HFFc6 (cell line): ENCODE measurements around the gene CHRM5. TPM values are rescaled to one million over a fixed set of nuclear protein-coding genes. Genes with fewer than 3 reads are reported as not detected.

Experiments
- DNase-seq: peaks from one replicate; pipeline ENCODE4 v3.0.0-alpha.2; 2018
- H3K27ac Mint-ChIP-seq: 2 replicates; pipeline ENCODE4 v1.8.0; 2020; ENCODE audit warnings: mild to moderate bottlenecking, mixed read lengths
- H3K27me3 Mint-ChIP-seq: 2 replicates; pipeline ENCODE4 v1.8.0; 2021; ENCODE audit warnings: mild to moderate bottlenecking, moderate library complexity, mixed read lengths; ENCODE audit not compliant: insufficient read depth
- H3K36me3 Mint-ChIP-seq: 2 replicates; pipeline ENCODE4 v1.8.0; 2021; ENCODE audit warnings: low read depth, mixed read lengths
- H3K4me1 Mint-ChIP-seq: 2 replicates; pipeline ENCODE4 v1.8.0; 2020; ENCODE audit warnings: low read depth, mixed read lengths
- H3K4me3 Mint-ChIP-seq: 2 replicates; pipeline ENCODE4 v1.8.0; 2020; ENCODE audit warnings: mild to moderate bottlenecking, moderate library complexity, mixed read lengths
- H3K9me3 Mint-ChIP-seq: 2 replicates; pipeline ENCODE4 v1.8.0; 2020; ENCODE audit warnings: mild to moderate bottlenecking, mixed read lengths
- total RNA-seq, 6 experiments: library from RNA; stranded (reverse); fragmentation: NEBNext Ultra II Directional; extraction: Animal tissue kit (Norgen Biotek cat#: 25700); gene quantifications; 2 replicates in 1 of 6; 3 replicates in 5 of 6; pipeline ENCODE4 v1.2.3, GENCODE V29; 2021
- TF ChIP-seq, protein P1 (sequence below): fragments of 200-600 bp; sonication (generic); IDR thresholded peaks from 2 replicates; pipeline ENCODE4 v1.5.0; 2021; ENCODE audit warnings: antibody characterized with exemption, mild to moderate bottlenecking

The CHRM5 gene
- total RNA-seq, 6 experiments from 2014 or later, result 0.10 TPM; not detected in 5

DNA sequence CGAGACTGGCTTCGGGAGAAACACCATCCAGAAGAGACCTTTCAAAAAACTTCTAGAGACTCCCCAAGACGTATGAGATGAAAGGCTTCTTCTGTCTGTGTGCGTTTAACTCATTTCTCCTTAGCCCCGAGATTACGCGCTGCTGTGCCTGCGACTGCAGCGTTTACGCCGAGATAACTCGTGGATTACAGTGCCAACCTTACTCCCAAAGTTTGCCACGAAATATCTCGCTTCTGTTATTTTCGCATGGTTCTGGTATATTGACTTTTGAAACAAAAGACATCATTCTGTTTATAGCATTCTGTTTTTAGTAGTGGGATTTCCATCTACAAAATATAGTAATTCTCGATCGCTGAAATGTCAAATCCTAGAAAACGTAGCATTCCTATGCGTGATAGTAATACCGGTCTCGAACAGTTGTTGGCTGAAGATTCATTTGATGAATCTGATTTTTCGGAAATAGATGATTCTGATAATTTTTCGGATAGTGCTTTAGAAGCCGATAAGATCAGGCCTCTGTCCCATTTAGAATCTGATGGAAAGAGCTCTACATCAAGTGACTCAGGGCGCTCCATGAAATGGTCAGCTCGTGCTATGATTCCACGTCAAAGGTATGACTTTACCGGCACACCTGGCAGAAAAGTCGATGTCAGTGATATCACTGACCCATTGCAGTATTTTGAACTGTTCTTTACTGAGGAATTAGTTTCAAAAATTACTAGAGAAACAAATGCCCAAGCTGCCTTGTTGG is 134.1 kb downstream of the CHRM5 start:
- DNase-seq, result no peak
- Mint-ChIP-seq H3K27ac (peak overlapping the region; percentile 99), H3K9me3 (no peaks in the 10 kb centered on the region), H3K27me3 (peaks cover 2% of the 10 kb centered on the region), H3K4me1 (peaks cover 35% of the 10 kb centered on the region), H3K4me3 (peak overlapping the region; percentile 100), H3K36me3 (peaks cover 12% of the 10 kb centered on the region; the same call in 1 of the 2 replicates)
- TF ChIP-seq, protein P1, sequence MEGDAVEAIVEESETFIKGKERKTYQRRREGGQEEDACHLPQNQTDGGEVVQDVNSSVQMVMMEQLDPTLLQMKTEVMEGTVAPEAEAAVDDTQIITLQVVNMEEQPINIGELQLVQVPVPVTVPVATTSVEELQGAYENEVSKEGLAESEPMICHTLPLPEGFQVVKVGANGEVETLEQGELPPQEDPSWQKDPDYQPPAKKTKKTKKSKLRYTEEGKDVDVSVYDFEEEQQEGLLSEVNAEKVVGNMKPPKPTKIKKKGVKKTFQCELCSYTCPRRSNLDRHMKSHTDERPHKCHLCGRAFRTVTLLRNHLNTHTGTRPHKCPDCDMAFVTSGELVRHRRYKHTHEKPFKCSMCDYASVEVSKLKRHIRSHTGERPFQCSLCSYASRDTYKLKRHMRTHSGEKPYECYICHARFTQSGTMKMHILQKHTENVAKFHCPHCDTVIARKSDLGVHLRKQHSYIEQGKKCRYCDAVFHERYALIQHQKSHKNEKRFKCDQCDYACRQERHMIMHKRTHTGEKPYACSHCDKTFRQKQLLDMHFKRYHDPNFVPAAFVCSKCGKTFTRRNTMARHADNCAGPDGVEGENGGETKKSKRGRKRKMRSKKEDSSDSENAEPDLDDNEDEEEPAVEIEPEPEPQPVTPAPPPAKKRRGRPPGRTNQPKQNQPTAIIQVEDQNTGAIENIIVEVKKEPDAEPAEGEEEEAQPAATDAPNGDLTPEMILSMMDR, result no peak

DNA sequence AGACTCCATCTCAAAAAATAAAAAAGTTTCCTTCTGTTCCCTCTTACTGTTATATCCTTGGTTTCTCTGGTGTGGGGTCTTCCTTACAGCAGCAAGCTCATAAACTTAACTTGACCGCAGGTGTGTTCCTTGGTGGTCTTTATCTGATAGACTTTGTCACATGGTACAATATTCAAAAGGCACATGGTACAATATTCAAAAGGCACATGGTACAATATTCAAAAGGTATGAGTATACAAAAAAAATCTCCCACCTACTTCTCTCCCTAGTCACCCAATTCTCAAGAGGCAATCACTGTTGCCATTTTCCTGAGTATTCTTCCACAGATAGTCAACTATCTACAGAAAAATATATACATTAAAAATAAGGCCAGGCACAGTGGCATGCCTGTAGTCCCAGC is 138.1 kb downstream of the CHRM5 start:
- TF ChIP-seq, protein P1, result no peak
- Mint-ChIP-seq H3K27me3 (peaks cover 1% of the 10 kb centered on the region), H3K27ac (no peak overlapping the region), H3K9me3 (no peaks in the 10 kb centered on the region), H3K4me1 (peaks cover 24% of the 10 kb centered on the region), H3K36me3 (peaks cover 12% of the 10 kb centered on the region; the same call in 1 of the 2 replicates), H3K4me3 (no peak overlapping the region)
- DNase-seq, result no peak

DNA sequence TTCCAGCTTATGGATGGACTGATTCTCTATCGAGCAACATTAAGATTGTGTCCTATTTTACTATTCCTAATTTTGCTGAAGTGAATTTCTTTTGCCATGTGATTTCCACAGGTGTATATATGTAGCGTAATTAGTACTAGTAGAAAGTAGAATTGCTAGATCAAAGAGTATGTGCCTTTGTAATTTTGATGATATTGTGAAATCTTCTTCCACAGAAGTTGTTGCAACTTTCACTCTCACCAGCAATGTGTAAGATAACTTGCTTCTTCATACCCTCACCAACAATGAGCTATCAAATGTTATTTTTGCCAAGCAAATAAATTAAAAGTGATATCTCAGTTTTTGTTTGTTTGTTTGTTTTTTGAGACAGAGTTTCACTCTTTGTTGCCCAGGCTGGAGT is 139.0 kb downstream of the CHRM5 start:
- H3K4me3 Mint-ChIP-seq, result no peak overlapping the region
- no peak overlapping the region for H3K27ac Mint-ChIP-seq
- H3K27me3 Mint-ChIP-seq, result no peaks in the 10 kb centered on the region; the same call in 1 of the 2 replicates
- TF ChIP-seq, protein P1, result no peak
- H3K36me3 Mint-ChIP-seq, result peaks cover 12% of the 10 kb centered on the region; the same call in 1 of the 2 replicates
- peaks cover 19% of the 10 kb centered on the region for H3K4me1 Mint-ChIP-seq
- no peaks in the 10 kb centered on the region for H3K9me3 Mint-ChIP-seq
- DNase-seq, result no peak

DNA sequence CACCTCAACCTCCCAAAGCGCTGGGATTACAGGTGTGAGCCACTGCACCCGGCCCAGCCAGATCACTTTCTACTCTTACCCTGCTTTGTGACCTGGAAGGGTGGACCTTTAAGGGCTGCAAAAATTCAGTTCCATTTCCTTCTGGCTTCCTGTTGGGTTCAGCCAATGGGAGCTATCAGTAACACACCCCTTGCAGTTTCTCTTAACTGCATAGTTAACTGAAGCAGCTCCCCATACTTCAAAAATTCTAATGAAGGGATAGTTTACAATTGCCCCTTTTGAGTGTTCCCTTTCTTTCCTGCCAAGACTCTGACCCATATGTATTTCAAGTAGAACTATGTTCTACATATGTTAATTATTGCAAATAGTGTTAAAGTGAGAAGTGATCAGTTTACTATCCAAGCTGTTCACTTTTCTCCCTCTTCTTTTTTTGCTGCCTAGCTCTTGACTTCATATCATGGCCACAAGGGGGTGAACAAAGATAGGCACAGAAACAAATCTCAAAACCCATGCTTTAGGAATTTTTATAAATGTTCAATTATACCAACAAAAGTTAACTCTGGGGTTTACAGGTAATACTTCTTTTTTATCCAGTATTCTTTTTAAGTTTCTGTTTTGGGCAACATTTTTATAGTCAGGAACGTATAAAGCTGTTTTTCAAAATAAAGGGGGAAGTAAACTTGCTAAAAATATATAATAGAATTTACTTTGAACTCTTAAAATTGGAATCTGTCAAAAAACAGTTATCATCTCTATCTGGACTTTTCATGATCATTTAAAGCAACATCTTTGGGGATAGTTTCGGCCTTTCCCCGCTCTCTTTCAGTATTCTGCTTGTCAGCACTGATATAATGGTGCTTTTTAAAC is 141.7 kb downstream of the CHRM5 start:
- no peak overlapping the region for H3K27ac Mint-ChIP-seq
- H3K27me3 Mint-ChIP-seq, result no peaks in the 10 kb centered on the region; the same call in 1 of the 2 replicates
- H3K4me1 Mint-ChIP-seq, result peaks cover 6% of the 10 kb centered on the region; the same call in 1 of the 2 replicates
- no peak overlapping the region for H3K4me3 Mint-ChIP-seq
- DNase-seq, result peak; percentile 43
- TF ChIP-seq, protein P1, result peak; percentile 90
- H3K9me3 Mint-ChIP-seq, result no peaks in the 10 kb centered on the region
- H3K36me3 Mint-ChIP-seq, result peaks cover 2% of the 10 kb centered on the region; the same call in 1 of the 2 replicates

DNA sequence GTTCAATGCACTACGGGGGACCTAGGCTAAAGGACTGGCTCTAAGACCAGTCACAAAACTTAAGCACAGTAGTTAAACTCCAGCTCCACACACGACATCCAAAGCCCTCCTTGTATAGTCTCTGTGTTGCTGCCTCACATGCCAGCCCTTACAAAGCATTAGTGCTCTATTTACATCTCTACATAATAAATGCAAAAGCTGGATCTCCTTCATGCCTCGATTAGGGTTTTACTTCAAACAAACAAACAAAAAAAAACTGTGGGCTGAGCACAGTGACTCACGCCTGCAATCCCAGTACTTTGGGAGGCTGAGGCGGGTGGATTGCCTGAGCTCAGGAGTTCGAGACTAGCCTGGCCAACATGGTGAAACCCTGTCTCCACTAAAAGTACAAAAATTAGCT is 143.2 kb downstream of the CHRM5 start:
- Mint-ChIP-seq H3K4me1 (peaks cover 6% of the 10 kb centered on the region; the same call in 1 of the 2 replicates), H3K36me3 (no peaks in the 10 kb centered on the region), H3K27ac (no peak overlapping the region), H3K4me3 (no peak overlapping the region), H3K9me3 (no peaks in the 10 kb centered on the region), H3K27me3 (no peaks in the 10 kb centered on the region)
- TF ChIP-seq, protein P1, result no peak
- no peak for DNase-seq
